ENCODE measurements around the gene LARP4B.
A peak's percentile ranks its signal among the peaks of the same experiment; 100 is the strongest.

Gene LARP4B

DNA sequence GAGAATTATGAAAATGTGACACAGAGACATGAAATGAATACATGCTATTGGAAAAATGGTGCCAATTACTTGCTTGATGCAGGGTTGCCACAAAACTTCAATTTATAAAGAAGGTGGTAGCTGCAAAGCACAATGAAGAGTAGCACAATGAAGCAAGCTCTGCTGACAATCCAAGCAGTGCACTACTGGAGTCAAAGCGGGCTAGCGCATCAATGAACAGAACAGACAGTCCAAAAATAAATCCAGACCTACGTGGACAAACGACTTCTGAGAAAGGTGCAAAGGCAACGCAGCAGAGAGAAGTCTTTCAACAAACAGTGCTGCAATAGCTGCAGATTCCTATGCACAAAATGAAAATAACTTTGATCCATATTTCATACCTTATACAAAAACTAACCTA lies 75.8 kb downstream of the LARP4B start:
- Histone ChIP-seq H3K79me2 (ENCODE audit: low read length) (peaks cover 54% of the 10 kb centered on the region), H3K36me3 (replicated peaks; ENCODE audit: low read depth, low read length) (peaks cover 51% of the 10 kb centered on the region), H3K9ac (ENCODE audit: low read length) (no peak overlapping the region), H3K27me3 (ENCODE audit: low read depth, low read length) (no peaks in the 10 kb centered on the region), H3K9me3 (ENCODE audit: insufficient read depth, low read length) (peaks cover 2% of the 10 kb centered on the region; the same call in 1 of the 2 replicates), H3K27ac (ENCODE audit: low read length) (no peak overlapping the region), H3K4me1 (ENCODE audit: low read length) (peaks cover 38% of the 10 kb centered on the region), H3K4me2 (ENCODE audit: low read length) (no peak overlapping the region), H3K4me3 (ENCODE audit: low read length) (no peak overlapping the region), H2AFZ (ENCODE audit: low read depth, low read length) (no peak overlapping the region), H4K20me1 (ENCODE audit: insufficient read depth, low read length) (peaks cover 53% of the 10 kb centered on the region)
- TF ChIP-seq, protein P1, sequence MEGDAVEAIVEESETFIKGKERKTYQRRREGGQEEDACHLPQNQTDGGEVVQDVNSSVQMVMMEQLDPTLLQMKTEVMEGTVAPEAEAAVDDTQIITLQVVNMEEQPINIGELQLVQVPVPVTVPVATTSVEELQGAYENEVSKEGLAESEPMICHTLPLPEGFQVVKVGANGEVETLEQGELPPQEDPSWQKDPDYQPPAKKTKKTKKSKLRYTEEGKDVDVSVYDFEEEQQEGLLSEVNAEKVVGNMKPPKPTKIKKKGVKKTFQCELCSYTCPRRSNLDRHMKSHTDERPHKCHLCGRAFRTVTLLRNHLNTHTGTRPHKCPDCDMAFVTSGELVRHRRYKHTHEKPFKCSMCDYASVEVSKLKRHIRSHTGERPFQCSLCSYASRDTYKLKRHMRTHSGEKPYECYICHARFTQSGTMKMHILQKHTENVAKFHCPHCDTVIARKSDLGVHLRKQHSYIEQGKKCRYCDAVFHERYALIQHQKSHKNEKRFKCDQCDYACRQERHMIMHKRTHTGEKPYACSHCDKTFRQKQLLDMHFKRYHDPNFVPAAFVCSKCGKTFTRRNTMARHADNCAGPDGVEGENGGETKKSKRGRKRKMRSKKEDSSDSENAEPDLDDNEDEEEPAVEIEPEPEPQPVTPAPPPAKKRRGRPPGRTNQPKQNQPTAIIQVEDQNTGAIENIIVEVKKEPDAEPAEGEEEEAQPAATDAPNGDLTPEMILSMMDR (IDR thresholded peaks at IDR 0.05; ENCODE audit: low read depth, low read length) = no peak
- no peak for TF ChIP-seq EZH2phosphoT487 (IDR thresholded peaks at IDR 0.05; ENCODE audit: low read depth)

DNA sequence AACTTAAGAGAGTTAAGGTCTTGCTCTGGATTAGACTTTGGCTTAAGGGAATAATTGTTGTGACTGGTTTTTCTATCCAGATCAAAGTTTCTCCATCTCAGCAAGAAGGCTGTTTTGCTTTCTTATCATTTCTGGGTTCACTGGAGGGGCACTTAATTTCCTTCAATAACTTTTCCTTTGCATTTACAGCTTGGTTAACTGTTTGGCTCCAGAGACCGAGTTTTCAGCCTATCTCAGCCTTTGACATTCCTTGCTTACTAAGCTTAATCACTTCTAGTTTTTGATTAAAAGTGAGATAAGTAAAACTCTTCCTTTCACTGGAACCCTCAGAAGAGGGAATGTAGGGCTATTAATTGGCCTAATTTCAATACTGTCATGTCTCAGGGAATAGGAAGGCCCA lies 76.4 kb downstream of the LARP4B start:
- Histone ChIP-seq H4K20me1 (ENCODE audit: insufficient read depth, low read length) (peaks cover 53% of the 10 kb centered on the region), H3K9me3 (ENCODE audit: insufficient read depth, low read length) (peaks cover 7% of the 10 kb centered on the region; the same call in 1 of the 2 replicates), H3K79me2 (ENCODE audit: low read length) (peaks cover 60% of the 10 kb centered on the region), H3K36me3 (replicated peaks; ENCODE audit: low read depth, low read length) (peaks cover 51% of the 10 kb centered on the region), H3K4me1 (ENCODE audit: low read length) (peaks cover 38% of the 10 kb centered on the region), H2AFZ (ENCODE audit: low read depth, low read length) (no peak overlapping the region), H3K4me3 (ENCODE audit: low read length) (no peak overlapping the region), H3K9ac (ENCODE audit: low read length) (no peak overlapping the region), H3K4me2 (ENCODE audit: low read length) (no peak overlapping the region), H3K27me3 (ENCODE audit: low read depth, low read length) (no peaks in the 10 kb centered on the region), H3K27ac (ENCODE audit: low read length) (no peak overlapping the region)
- TF ChIP-seq EZH2phosphoT487 (IDR thresholded peaks at IDR 0.05; ENCODE audit: low read depth) = no peak
- TF ChIP-seq, protein P1 (IDR thresholded peaks at IDR 0.05; ENCODE audit: low read depth, low read length) = no peak

DNA sequence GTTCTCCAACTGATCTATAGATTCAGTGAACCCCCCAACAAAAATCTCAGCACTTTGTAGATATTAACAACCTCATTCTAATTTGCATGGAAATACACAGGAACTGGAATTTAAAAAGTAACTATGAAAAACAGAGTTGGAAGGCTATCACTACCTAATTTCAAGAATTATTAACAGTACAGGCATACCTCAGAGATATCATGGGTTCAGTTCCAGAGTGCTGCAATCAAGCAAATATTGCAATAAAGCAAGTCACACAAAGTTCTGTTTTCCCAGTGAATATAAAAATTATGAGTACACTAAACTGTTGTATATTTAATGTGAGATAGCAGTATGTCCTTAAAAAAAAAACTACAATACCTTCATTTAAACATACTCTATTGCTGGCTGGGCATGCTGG lies 78.5 kb downstream of the LARP4B start:
- Histone ChIP-seq H3K27me3 (ENCODE audit: low read depth, low read length) (no peaks in the 10 kb centered on the region), H2AFZ (ENCODE audit: low read depth, low read length) (no peak overlapping the region), H3K4me1 (ENCODE audit: low read length) (peaks cover 38% of the 10 kb centered on the region), H3K79me2 (ENCODE audit: low read length) (peaks cover 74% of the 10 kb centered on the region), H3K4me2 (ENCODE audit: low read length) (0 out of 2 replicates have a peak overlapping the region, but pooled peaks have one; percentile 64), H4K20me1 (ENCODE audit: insufficient read depth, low read length) (peaks cover 67% of the 10 kb centered on the region), H3K9ac (ENCODE audit: low read length) (no peak overlapping the region), H3K4me3 (ENCODE audit: low read length) (no peak overlapping the region), H3K36me3 (replicated peaks; ENCODE audit: low read depth, low read length) (peaks cover 45% of the 10 kb centered on the region), H3K27ac (ENCODE audit: low read length) (no peak overlapping the region), H3K9me3 (ENCODE audit: insufficient read depth, low read length) (peaks cover 12% of the 10 kb centered on the region; the same call in 1 of the 2 replicates)
- TF ChIP-seq, protein P1 (IDR thresholded peaks at IDR 0.05; ENCODE audit: low read depth, low read length) = no peak
- no peak for TF ChIP-seq EZH2phosphoT487 (IDR thresholded peaks at IDR 0.05; ENCODE audit: low read depth)

DNA sequence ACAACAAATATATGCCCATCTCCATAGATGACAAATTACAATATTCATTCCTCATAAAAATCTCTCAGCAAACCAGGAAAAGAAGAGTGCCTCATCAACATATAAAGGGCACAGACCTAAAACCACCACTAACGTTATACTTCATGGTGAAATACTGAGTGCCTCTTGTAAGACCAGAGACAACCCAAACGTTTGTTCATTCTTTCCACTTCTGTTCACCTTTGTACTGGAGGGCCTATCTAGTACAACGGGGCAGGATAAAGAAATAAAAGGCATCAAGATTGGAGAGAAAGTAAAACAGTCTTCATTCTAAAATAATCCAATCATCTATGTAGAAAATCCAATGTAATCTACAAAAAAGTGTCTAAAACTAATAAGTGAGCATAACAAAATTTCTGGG lies 79.1 kb downstream of the LARP4B start:
- H2AFZ ChIP-seq (ENCODE audit: low read depth, low read length) = no peak overlapping the region
- H3K79me2 ChIP-seq (ENCODE audit: low read length) = peaks cover 75% of the 10 kb centered on the region
- H3K27ac ChIP-seq (ENCODE audit: low read length) = peak overlapping the region; percentile 79
- peaks cover 12% of the 10 kb centered on the region; the same call in 1 of the 2 replicates for H3K9me3 ChIP-seq (ENCODE audit: insufficient read depth, low read length)
- H3K4me2 ChIP-seq (ENCODE audit: low read length) = peak overlapping the region; percentile 64
- H3K4me3 ChIP-seq (ENCODE audit: low read length) = peak overlapping the region; percentile 48
- peaks cover 37% of the 10 kb centered on the region for H3K4me1 ChIP-seq (ENCODE audit: low read length)
- no peaks in the 10 kb centered on the region for H3K27me3 ChIP-seq (ENCODE audit: low read depth, low read length)
- H3K36me3 ChIP-seq (replicated peaks; ENCODE audit: low read depth, low read length) = peaks cover 42% of the 10 kb centered on the region
- peaks cover 68% of the 10 kb centered on the region for H4K20me1 ChIP-seq (ENCODE audit: insufficient read depth, low read length)
- H3K9ac ChIP-seq (ENCODE audit: low read length) = peak overlapping the region; percentile 13; the same call in 1 of the 2 replicates
- TF ChIP-seq EZH2phosphoT487 (IDR thresholded peaks at IDR 0.05; ENCODE audit: low read depth) = no peak
- TF ChIP-seq, protein P1 (IDR thresholded peaks at IDR 0.05; ENCODE audit: low read depth, low read length) = no peak
